Measurements from ENCODE around the gene MRC1.

Gene MRC1

DNA sequence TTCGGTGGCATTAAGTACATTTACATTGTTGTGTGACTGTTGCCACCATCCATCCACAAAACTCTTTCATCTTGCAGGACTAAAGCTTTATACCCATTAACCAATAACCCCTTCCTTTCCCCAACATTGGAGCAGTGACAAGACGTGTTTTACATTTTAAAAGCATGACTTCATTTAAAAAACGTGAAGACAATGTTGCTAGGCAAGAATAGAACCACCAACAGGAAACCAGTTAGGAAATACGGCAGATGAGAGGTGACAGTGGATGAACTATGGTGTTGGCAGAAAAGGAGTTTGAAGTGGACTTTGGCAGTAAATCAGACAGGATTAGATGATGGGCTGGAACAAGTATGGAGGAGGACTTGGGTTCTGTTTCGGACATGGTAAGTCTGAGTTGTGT, 40.2 kb upstream of the MRC1 start:
- no peak overlapping the region for H3K4me3 ChIP-seq (ENCODE audit: low read depth, low read length)
- in situ Hi-C loops (cut with HindIII; ENCODE audit: low pct_ligation_motif_present, low sequenced_read_pairs) = no loop called here
- DNase-seq = no peak
- no peaks in the 10 kb centered on the region for H3K27me3 ChIP-seq (replicated peaks)
- no peak overlapping the region for H3K27ac ChIP-seq
- H3K36me3 ChIP-seq (replicated peaks) = no peaks in the 10 kb centered on the region
- TF ChIP-seq, protein P1, sequence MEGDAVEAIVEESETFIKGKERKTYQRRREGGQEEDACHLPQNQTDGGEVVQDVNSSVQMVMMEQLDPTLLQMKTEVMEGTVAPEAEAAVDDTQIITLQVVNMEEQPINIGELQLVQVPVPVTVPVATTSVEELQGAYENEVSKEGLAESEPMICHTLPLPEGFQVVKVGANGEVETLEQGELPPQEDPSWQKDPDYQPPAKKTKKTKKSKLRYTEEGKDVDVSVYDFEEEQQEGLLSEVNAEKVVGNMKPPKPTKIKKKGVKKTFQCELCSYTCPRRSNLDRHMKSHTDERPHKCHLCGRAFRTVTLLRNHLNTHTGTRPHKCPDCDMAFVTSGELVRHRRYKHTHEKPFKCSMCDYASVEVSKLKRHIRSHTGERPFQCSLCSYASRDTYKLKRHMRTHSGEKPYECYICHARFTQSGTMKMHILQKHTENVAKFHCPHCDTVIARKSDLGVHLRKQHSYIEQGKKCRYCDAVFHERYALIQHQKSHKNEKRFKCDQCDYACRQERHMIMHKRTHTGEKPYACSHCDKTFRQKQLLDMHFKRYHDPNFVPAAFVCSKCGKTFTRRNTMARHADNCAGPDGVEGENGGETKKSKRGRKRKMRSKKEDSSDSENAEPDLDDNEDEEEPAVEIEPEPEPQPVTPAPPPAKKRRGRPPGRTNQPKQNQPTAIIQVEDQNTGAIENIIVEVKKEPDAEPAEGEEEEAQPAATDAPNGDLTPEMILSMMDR (IDR thresholded peaks at IDR 0.05; ENCODE audit: low read depth, low read length, missing control alignments) = no peak

DNA sequence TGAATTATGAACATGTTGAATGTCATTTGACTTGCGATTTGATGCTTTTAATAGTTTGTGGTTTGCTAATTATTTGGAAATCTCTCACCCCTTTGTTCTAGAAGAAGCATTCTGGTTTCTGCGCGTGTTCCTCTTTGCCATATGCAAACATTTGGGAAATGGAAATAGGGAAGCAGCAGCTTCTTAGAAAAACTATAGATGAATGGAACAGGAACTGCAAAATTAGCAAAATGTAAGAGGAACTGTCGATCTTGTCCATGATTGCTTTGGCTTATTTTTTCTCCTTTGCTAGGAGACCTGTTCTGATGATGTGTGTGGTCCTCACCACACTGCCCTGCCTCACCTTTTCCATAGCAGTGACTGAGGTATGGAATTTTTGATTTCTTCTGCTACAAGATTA, 38.1 kb upstream of the MRC1 start:
- DNase-seq = no peak
- no peaks in the 10 kb centered on the region for H3K36me3 ChIP-seq (replicated peaks)
- TF ChIP-seq, protein P1 (IDR thresholded peaks at IDR 0.05; ENCODE audit: low read depth, low read length, missing control alignments) = no peak
- H3K27me3 ChIP-seq (replicated peaks) = no peaks in the 10 kb centered on the region
- in situ Hi-C loops (cut with HindIII; ENCODE audit: low pct_ligation_motif_present, low sequenced_read_pairs) = no loop called here
- H3K4me3 ChIP-seq (ENCODE audit: low read depth, low read length) = no peak overlapping the region
- no peak overlapping the region for H3K27ac ChIP-seq

DNA sequence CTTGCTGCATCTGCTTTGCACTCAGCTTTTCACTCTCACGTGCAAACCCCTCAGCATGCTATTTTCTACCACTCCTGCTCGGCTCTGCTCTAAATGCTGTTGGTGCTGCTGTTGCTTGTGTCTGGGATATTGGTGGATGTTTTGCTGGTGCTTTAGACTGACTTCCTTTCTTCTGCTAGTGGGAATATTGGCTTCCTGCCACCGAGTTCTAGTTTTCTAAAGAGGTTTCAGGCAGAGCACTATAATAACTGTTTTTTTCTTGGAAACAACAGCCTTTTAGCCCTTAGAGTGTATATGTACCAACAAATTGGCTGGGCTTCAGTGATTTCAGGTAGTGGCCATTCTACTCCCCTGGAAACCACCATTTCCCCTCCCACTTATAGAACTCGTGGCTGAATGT, 29.4 kb upstream of the MRC1 start:
- H3K36me3 ChIP-seq (replicated peaks) = no peaks in the 10 kb centered on the region
- TF ChIP-seq, protein P1 (IDR thresholded peaks at IDR 0.05; ENCODE audit: low read depth, low read length, missing control alignments) = no peak
- no peak overlapping the region for H3K27ac ChIP-seq
- no peak overlapping the region for H3K4me3 ChIP-seq (ENCODE audit: low read depth, low read length)
- in situ Hi-C loops (cut with HindIII; ENCODE audit: low pct_ligation_motif_present, low sequenced_read_pairs) = no loop called here
- DNase-seq = no peak
- no peaks in the 10 kb centered on the region for H3K27me3 ChIP-seq (replicated peaks)

DNA sequence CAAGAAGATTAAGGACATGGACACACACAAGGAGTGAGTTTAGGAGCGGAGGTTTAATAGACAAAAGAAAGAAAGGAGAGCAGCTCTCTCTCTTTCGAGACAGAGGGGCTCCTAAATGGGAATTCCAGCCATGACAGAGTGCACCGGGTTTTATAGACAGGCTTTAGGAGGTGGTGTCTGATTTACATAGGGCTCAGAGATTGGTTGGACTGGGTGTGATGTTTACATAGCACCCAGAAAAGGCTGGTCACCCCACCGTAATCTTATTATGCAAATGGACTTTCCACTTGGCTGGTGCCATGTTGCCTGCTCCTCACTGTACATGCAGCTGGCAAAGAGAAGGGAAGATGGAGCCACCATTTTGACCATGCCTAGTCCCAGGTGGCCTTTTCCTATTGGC, 28.4 kb upstream of the MRC1 start:
- Histone ChIP-seq H3K27me3 (replicated peaks) (no peaks in the 10 kb centered on the region), H3K27ac (no peak overlapping the region), H3K4me3 (ENCODE audit: low read depth, low read length) (no peak overlapping the region), H3K36me3 (replicated peaks) (no peaks in the 10 kb centered on the region)
- TF ChIP-seq, protein P1 (IDR thresholded peaks at IDR 0.05; ENCODE audit: low read depth, low read length, missing control alignments) = no peak
- no peak for DNase-seq
- in situ Hi-C loops (cut with HindIII; ENCODE audit: low pct_ligation_motif_present, low sequenced_read_pairs) = no loop called here

DNA sequence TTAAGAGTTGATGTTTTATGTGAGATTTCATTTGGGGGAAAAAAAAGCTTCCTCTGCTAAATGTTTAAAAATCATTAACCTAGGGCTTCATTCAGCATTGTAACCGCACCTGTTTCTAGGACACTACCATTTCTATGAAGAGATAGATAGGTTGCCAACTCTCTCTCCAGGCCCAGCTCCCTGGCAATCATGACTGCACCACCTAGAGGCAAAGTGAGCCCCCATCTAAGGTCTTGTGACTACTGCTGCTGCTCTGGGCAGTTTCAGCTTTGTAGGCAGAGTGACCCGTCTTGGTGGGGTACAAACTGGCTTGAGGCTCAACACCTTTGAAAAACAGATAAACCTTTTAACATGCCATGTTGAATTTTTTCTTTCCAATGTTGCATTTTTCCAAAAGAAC, 27.3 kb upstream of the MRC1 start:
- Histone ChIP-seq H3K27ac (no peak overlapping the region), H3K36me3 (replicated peaks) (no peaks in the 10 kb centered on the region)

More for the DNA sequence above, 27.3 kb upstream of the MRC1 start:
- no peak overlapping the region for H3K4me3 ChIP-seq (ENCODE audit: low read depth, low read length)
- no peak for DNase-seq
- no peaks in the 10 kb centered on the region for H3K27me3 ChIP-seq (replicated peaks)
- in situ Hi-C loops (cut with HindIII; ENCODE audit: low pct_ligation_motif_present, low sequenced_read_pairs) = no loop called here
- TF ChIP-seq, protein P1 (IDR thresholded peaks at IDR 0.05; ENCODE audit: low read depth, low read length, missing control alignments) = peak; percentile 32
